Placental epithelial cell (primary cell): ENCODE measurements around the gene CS. TPM values are rescaled to one million over a fixed set of nuclear protein-coding genes. Genes with fewer than 3 reads are reported as not detected.

Experiments used
- total RNA-seq: library from RNA; depleted of rRNA; stranded (reverse); fragments of >200 nt; gene quantifications from 2 replicates; pipeline ENCODE4 v1.2.3, GENCODE V29; 2012

The CS gene
- total RNA-seq: 101 and 133 TPM in 2 replicates

GRCh38 chr12:56299853-56300643 is at the start of gene CS:
Gene CS, minus strand, starts transcription at chr12:56300330. Its CDS starts 129 bp downstream, at chr12:56300201.

DNA sequence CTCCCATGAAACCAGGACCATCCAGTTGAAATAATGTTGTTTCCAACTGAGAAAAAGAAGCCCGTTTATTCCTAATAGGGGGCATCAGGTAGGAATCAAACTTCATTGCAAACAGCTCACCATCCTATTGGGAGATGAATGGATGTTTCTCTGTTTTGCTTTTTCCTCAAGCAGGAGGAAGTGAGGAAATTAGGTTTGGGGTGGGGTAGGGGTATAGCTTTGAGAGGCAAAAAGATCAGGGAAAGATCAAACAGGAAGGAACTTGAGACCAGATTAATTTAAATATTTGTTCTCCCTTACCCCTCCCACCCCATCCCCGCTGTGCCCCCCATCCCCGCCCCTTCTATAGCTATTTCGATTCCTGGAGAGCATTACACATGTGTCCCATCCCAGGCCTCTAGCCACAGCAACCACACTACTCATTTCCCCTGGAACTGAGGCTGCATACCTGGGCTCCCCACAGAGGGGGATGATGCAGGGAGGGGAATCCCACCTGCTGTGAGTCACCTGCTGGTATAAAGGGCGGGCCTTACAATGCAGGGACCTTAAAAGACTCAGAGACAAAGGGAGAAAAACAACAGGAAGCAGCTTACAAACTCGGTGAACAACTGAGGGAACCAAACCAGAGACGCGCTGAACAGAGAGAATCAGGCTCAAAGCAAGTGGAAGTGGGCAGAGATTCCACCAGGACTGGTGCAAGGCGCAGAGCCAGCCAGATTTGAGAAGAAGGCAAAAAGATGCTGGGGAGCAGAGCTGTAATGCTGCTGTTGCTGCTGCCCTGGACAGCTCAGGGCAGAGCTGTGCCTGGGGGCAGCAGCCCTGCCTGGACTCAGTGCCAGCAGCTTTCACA is 38.4 kb upstream of the CS start, which contains the start of gene IL23A:
TSS of gene IL23A (plus strand) at position 577 of the 850 bp plus-strand sequence. CDS start at position 738, 161 bp downstream.

DNA sequence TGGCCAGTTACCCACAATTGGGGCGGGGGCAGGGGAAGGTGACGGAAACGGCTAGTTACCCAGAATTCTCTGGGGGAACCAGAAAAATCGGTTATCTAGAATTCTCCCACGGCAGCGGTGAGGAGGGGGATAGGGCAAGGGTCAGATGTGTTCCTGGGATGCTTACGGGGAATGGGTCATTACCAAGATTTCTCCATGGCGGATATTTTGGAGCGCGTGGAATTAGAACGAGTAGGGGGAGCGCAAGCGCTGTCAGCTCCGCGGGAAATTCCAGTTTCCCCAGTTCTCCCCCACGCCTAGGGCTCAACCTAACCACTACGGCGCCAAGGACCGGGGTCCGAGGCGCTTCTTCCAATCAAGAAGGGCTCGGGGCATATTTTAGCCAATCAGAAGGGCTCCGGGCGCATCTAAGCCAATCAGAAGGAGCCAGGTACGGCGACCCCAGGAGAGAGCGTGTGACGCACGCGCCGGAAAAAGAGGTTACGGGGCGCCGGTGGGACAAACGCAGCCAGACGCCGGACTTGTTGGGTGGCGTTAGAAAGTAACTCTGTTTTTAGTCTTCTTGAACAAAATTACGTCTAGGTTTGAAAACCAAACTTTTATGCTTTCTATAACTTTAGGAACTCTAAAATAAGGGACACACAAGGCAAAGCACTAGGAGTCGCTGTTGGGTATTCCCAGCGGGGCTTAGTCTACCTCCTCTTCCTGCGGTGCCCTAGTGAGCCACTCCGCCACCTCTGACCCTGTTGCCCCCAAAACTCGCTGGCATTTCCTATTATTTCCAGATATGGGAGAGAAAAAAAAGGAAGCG is 33.8 kb upstream of the CS start, which contains the start of gene PAN2:
TSS of gene PAN2 (minus strand) at position 322 of the 811 bp plus-strand sequence. CDS start 906 bp downstream, outside the sequence.

GRCh38 chr12:56315622-56316473 is 15.7 kb upstream of the CS start, which contains the start of gene CNPY2:
Gene CNPY2, minus strand, starts transcription at chr12:56315988. Its CDS starts 771 bp downstream, at chr12:56315217.

GRCh38 chr12:56266693-56267442 is 33.3 kb downstream of the CS start, which contains the start of gene COQ10A:
Gene COQ10A, plus strand, starts transcription at chr12:56266942. Its CDS starts 177 bp downstream, at chr12:56267119.

GRCh38 chr12:56258068-56258819 is 41.9 kb downstream of the CS start, which contains the start of gene ANKRD52:
Gene ANKRD52, minus strand, starts transcription at chr12:56258384. Its CDS starts 115 bp downstream, at chr12:56258269.

DNA sequence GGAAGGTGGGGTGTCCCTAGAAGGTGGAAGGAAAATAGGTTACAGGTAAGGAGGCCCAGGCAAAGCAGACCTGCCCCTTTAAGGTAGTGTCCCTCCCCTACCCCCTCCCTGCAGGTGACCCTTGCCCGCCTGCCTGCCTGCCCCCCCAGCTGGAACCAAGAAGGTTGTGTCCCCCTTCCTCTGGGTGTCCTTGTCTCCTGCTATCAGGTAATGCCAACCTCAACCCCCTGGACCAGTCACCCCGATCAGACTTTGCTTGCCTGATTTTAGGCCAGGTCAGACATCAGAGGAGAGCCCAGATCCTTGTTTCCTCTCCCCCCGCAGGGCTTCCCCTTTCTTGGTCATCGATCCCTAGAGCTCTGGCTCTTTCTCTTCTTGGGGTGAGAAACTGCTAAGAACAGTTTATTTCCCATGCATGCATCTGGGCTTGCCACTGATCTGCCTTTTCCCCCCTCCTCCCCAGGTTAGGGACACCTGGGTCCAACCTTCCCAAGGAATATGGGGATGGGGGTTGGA is 70.2 kb downstream of the CS start, which contains the start of gene SLC39A5:
TSS of gene SLC39A5 (plus strand) at position 136 of the 516 bp plus-strand sequence. CDS start 1,224 bp downstream, outside the sequence.

DNA sequence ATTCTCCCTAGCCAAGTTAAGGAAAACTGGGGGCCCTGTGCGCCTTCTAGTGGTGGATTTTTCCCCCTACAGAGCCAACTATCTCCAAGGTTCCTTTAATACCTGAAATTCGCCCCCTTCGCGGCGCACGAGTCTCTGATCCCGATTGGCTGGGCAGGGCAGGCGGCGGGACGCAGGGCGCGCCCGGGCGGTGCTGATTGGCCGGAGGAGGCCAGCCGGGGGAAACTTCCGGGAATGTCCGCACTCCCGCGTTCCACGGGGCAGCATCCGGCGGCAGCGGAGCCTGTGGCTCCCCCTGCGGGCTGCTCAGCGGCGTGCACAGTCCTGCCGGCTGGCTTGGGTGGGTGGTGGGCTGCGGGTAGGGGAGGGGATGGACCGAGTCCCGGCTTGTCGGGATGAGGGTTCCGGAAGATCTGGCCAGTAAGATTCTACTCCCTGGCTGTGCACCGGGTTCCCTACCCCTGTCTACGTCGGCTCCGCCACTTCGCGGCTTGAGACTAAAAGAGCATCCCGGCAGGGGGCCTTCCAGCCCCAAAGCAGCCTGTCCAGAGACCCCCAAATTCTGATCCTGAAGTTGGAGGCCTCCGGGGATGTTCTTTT is 75.9 kb downstream of the CS start, which contains the start of gene NABP2:
TSS of gene NABP2 (plus strand) at position 241 of the 600 bp plus-strand sequence. CDS start 515 bp downstream, outside the sequence.

GRCh38 chr12:56221757-56222530 is 78.2 kb downstream of the CS start, which contains the start of gene RNF41:
Gene RNF41, minus strand, starts transcription at chr12:56221922. Its CDS starts 7,875 bp downstream, at chr12:56214047.

Other genes starting within 250 kb of the CS start
- gene ERBB3, start 220.2 kb downstream of the CS start, total RNA-seq: 51.7 and 74.6 TPM in 2 replicates
- gene PA2G4, start 195.8 kb downstream of the CS start, total RNA-seq: 96.2 and 117 TPM in 2 replicates
- gene RPL41, start 183.7 kb downstream of the CS start, total RNA-seq: 1,239 and 5,034 TPM in 2 replicates
- 5.9 and 6.0 TPM in 2 replicates for gene ZC3H10, start 182.1 kb downstream of the CS start, total RNA-seq
- 100 and 157 TPM in 2 replicates for gene ESYT1, start 172.1 kb downstream of the CS start, total RNA-seq
- gene MYL6B, start 147.7 kb downstream of the CS start, total RNA-seq: 53.4 and 63.1 TPM in 2 replicates
- gene MYL6, start 142.0 kb downstream of the CS start, total RNA-seq: 928 and 1,710 TPM in 2 replicates
- gene SMARCC2, start 110.8 kb downstream of the CS start, total RNA-seq: 43.6 and 75.4 TPM in 2 replicates
- gene RNF41, start 78.4 kb downstream of the CS start, total RNA-seq: 67.9 and 98.9 TPM in 2 replicates
- gene NABP2, start 76.0 kb downstream of the CS start, total RNA-seq: 14.5 and 31.6 TPM in 2 replicates
- gene SLC39A5, start 70.3 kb downstream of the CS start, total RNA-seq: 0.39 TPM in 1 of 2 replicates, not detected in the other
- 26.7 and 53.0 TPM in 2 replicates for gene ANKRD52, start 41.9 kb downstream of the CS start, total RNA-seq
- 19.1 and 20.4 TPM in 2 replicates for gene COQ10A, start 33.4 kb downstream of the CS start, total RNA-seq
- gene CNPY2, start 15.7 kb upstream of the CS start, total RNA-seq: 80.1 and 106 TPM in 2 replicates
- gene PAN2, start 33.7 kb upstream of the CS start, total RNA-seq: 25.2 and 42.8 TPM in 2 replicates
- gene IL23A, start 38.6 kb upstream of the CS start, total RNA-seq: 0.22 TPM in 1 of 2 replicates, not detected in the other
- gene STAT2, start 59.8 kb upstream of the CS start, total RNA-seq: 155 and 167 TPM in 2 replicates
- gene APOF, start 62.5 kb upstream of the CS start, total RNA-seq: not detected in 2 replicates
- 5.9 and 10.2 TPM in 2 replicates for gene TIMELESS, start 149.1 kb upstream of the CS start, total RNA-seq
- not detected in 2 replicates for gene MIP, start 154.3 kb upstream of the CS start, total RNA-seq
- 1.8 and 2.4 TPM in 2 replicates for gene SPRYD4, start 168.2 kb upstream of the CS start, total RNA-seq
- gene GLS2, start 187.8 kb upstream of the CS start, total RNA-seq: under 0.01 TPM in 1 of 2 replicates, not detected in the other
- 20.4 and 34.3 TPM in 2 replicates for gene RBMS2, start 221.5 kb upstream of the CS start, total RNA-seq